Sigmoid colon (tissue), 4 donors: ENCODE results near the gene CNTN4.

ENCODE experiments used
- CTCF ChIP-seq, 4 experiments: fragments of 450-650 bp in 3 of 4; fragments of 200-600 bp in 1 of 4; IDR thresholded peaks; one replicate each; pipeline ENCODE4 v1.5.1; 2016 to 2019; ENCODE audit warnings: antibody characterized with exemption in 4 of 4, mild to moderate bottlenecking in 3 of 4, moderate library complexity in 2 of 4
- EP300 ChIP-seq, 4 donors: sonication (generic); formaldehyde crosslinking; IDR thresholded peaks; one replicate each; pipeline ENCODE4 v1.6.1; 2017; ENCODE audit warnings: antibody characterized with exemption in 4 of 4
- POLR2A ChIP-seq, 2 donors: fragments of 450-650 bp; IDR thresholded peaks; one replicate each; pipeline ENCODE4 v1.6.1; 2016; ENCODE audit warnings: antibody characterized with exemption in 2 of 2, mild to moderate bottlenecking in 2 of 2, moderate library complexity in 2 of 2

- no peak for TF ChIP-seq POLR2A (IDR thresholded peaks at IDR 0.05)
- TF ChIP-seq CTCF (IDR thresholded peaks at IDR 0.05), result no peak
- TF ChIP-seq EP300 (IDR thresholded peaks at IDR 0.05), result no peak
Observed at GRCh38 chr3:2889736-2890135, 791.1 kb downstream of the CNTN4 start.
